Neuronal stem cell (in vitro differentiated cells): ENCODE data around the gene ODAD3.

Source experiments
- DNase-seq: peaks from one replicate; pipeline ENCODE4 v3.0.0-alpha.2; 2013; ENCODE audit warnings: low spot score
- H2AFZ ChIP-seq: one replicate; pipeline ENCODE4 v1.6.1; 2013; ENCODE audit warnings: mild to moderate bottlenecking, low read length, inconsistent platforms
- H2AK5ac ChIP-seq: 2 replicates; pipeline ENCODE4 v1.6.1; 2013; ENCODE audit warnings: low read depth, mild to moderate bottlenecking, inconsistent platforms, low read length, moderate library complexity, mixed read lengths
- H2BK120ac ChIP-seq: 2 replicates; pipeline ENCODE4 v1.6.1; 2013; ENCODE audit warnings: low read depth, mild to moderate bottlenecking, inconsistent platforms, low read length, moderate library complexity, mixed read lengths
- H2BK12ac ChIP-seq: one replicate; pipeline ENCODE4 v1.6.1; 2013; ENCODE audit warnings: low read length, inconsistent platforms
- H2BK15ac ChIP-seq: 2 replicates; pipeline ENCODE4 v1.6.1; 2013; ENCODE audit warnings: mild to moderate bottlenecking, low read length, inconsistent platforms, mixed read lengths
- H2BK5ac ChIP-seq: one replicate; pipeline ENCODE4 v1.6.1; 2013; ENCODE audit warnings: inconsistent platforms, mild to moderate bottlenecking, low read length, moderate library complexity
- H3K14ac ChIP-seq: one replicate; pipeline ENCODE4 v1.6.1; 2013; ENCODE audit warnings: low read length, inconsistent platforms
- H3K18ac ChIP-seq: 2 replicates; pipeline ENCODE4 v1.6.1; 2013; ENCODE audit warnings: low read length, inconsistent platforms
- H3K23ac ChIP-seq: 2 replicates; pipeline ENCODE4 v1.6.1; 2013; ENCODE audit warnings: low read depth, mild to moderate bottlenecking, mixed read lengths, low read length, inconsistent platforms; ENCODE audit not compliant: poor library complexity
- H3K27ac ChIP-seq: replicated peaks from 3 replicates; pipeline ENCODE4 v1.5.1; 2013; ENCODE audit warnings: low read length, inconsistent platforms
- H3K27me3 ChIP-seq, 3 experiments: 2 replicates each; pipeline ENCODE4 v1.6.1; 2013; ENCODE audit warnings: low read length in 3 of 3, mild to moderate bottlenecking in 2 of 3, inconsistent platforms in 1 of 3, low read depth in 1 of 3, mixed read lengths in 1 of 3, moderate library complexity in 1 of 3; ENCODE audit not compliant: control insufficient read depth in 3 of 3, insufficient read depth in 3 of 3
- H3K36me3 ChIP-seq, 2 donors: replicated peaks in 1 of 2; 2 replicates each; pipeline ENCODE4 v1.6.1; 2013; ENCODE audit warnings: low read length in 2 of 2; ENCODE audit not compliant: control insufficient read depth in 2 of 2, insufficient read depth in 2 of 2
- H3K4ac ChIP-seq: 2 replicates; pipeline ENCODE4 v1.6.1; 2013; ENCODE audit warnings: inconsistent platforms, mild to moderate bottlenecking, low read length, moderate library complexity
- H3K4me1 ChIP-seq, 2 donors: 1 replicate in 1 of 2; 2 replicates in 1 of 2; pipeline ENCODE4 v1.6.1; 2013; ENCODE audit warnings: low read length in 2 of 2, low read depth in 1 of 2; ENCODE audit not compliant: control insufficient read depth in 2 of 2, insufficient read depth in 1 of 2
- H3K4me2 ChIP-seq: one replicate; pipeline ENCODE4 v1.6.1; 2013; ENCODE audit warnings: mild to moderate bottlenecking, low read length, inconsistent platforms; ENCODE audit not compliant: insufficient read depth, poor library complexity, severe bottlenecking
- H3K4me3 ChIP-seq, 2 donors: 2 replicates each; pipeline ENCODE4 v1.5.1; 2013; ENCODE audit warnings: low read length in 2 of 2, mild to moderate bottlenecking in 2 of 2, inconsistent platforms in 1 of 2, moderate library complexity in 1 of 2
- H3K79me1 ChIP-seq: one replicate; pipeline ENCODE4 v1.6.1; 2013; ENCODE audit warnings: low read depth, mild to moderate bottlenecking, inconsistent platforms, low read length, moderate library complexity
- H3K9ac ChIP-seq: one replicate; pipeline ENCODE4 v1.6.1; 2013; ENCODE audit warnings: mild to moderate bottlenecking, low read depth, low read length, inconsistent platforms; ENCODE audit not compliant: poor library complexity
- H3K9me3 ChIP-seq, 2 donors: replicated peaks in 1 of 2; 2 replicates each; pipeline versions ENCODE3 to v1.6.1; 2013; ENCODE audit warnings: low read length in 2 of 2, mild to moderate bottlenecking in 2 of 2, inconsistent platforms in 1 of 2, low read depth in 1 of 2, mixed read lengths in 1 of 2, moderate library complexity in 1 of 2; ENCODE audit not compliant: control insufficient read depth in 2 of 2, insufficient read depth in 1 of 2
- H4K8ac ChIP-seq: one replicate; pipeline ENCODE4 v1.6.1; 2013; ENCODE audit warnings: low read depth, mild to moderate bottlenecking, inconsistent platforms, low read length, moderate library complexity
- H4K91ac ChIP-seq: one replicate; pipeline ENCODE4 v1.6.1; 2013; ENCODE audit warnings: low read length, low read depth, mild to moderate bottlenecking, inconsistent platforms; ENCODE audit not compliant: poor library complexity
- WGBS, 2 donors: extraction: QIAGEN DNeasy Blood & Tissue Kit; methylation state at CpG; one replicate each; pipeline ENCODE4 v1.1.7; 2013; ENCODE audit warnings: missing lambda C conversion rate in 2 of 2, mixed read lengths in 1 of 2; ENCODE audit not compliant: insufficient read length in 2 of 2, insufficient replicate concordance in 1 of 2; ENCODE audit errors: extremely low coverage in 2 of 2; 5-methylcytosine and 5-hydroxymethylcytosine counted together

Gene ODAD3

DNA sequence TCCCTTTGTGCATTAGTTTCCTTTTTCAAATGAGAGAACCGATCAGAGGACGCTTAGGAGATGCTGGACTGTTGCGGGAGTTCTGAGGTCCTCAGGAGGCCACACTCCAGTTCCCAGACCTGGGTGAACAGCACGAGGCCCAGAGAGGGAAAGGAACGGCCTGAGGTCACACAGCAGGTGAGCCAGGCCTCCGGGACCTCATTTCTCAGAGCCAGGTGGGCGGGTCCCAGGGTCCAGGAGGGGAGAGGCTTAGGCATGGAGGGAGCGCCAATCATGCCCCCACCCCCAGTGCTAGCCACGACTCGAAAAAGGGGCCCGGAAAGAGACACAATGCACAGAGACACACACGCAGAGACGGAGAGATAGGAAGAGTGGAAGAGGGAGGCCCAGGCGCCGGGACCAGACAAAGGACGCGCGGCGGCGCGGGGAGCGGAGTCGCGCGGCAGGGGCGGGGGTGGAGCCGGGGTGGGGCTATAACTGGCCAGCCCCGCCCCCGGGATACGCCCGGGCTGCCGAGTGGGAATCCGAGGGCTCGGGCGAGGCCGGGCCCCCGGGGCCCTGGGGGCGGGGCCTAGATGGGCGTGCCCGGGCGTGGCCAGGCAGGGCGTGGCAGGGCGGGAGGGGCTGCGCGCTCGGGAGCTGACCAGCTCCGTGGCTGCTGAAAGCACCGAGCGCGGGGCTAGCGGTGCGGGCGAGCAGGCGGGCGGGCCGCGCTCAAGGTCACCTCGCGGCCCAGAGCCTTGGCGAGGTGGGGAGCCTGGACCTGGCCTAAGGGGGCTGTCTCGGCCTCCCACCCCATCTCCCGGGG lies 44.4 kb upstream of the ODAD3 start:
- Histone ChIP-seq H2AFZ (peak overlapping the region; percentile 83), H2BK15ac (peak overlapping the region; percentile 65), H3K79me1 (no peaks in the 10 kb centered on the region), H4K8ac (no peak overlapping the region), H4K91ac (no peak overlapping the region), H3K27me3 (peaks cover 0 to 41% (median 16%) of the 10 kb centered on the region in 3 experiments), H3K4me1 (peaks cover 0 to 5% of the 10 kb centered on the region in 2 donors), H3K9ac (no peak overlapping the region), H3K4ac (no peak overlapping the region), H3K36me3 (peaks cover 0 to 46% of the 10 kb centered on the region in 2 donors), H2BK12ac (peak overlapping the region; percentile 81), H3K4me3 (peak overlapping the region; percentile 26 to 90), H3K18ac (no peak overlapping the region), H2BK5ac (no peak overlapping the region), H2BK120ac (no peak overlapping the region), H2AK5ac (peak overlapping the region; percentile 71), H3K27ac (no peak overlapping the region), H3K9me3 (peaks cover 0 to 4% of the 10 kb centered on the region in 2 donors), H3K14ac (no peak overlapping the region), H3K4me2 (peak overlapping the region; percentile 38), H3K23ac (peak overlapping the region; percentile 36)
- peak; percentile 50 for DNase-seq
- no CpG with 5 or more reads among the region's 62 CpGs for WGBS, 2 donors

GRCh38 chr19:11478167-11479089 lies 43.5 kb upstream of the ODAD3 start:
- H3K36me3 ChIP-seq = peaks cover 0 to 55% of the 10 kb centered on the region in 2 donors
- peak overlapping the region; percentile 81 for H2BK12ac ChIP-seq
- H4K91ac ChIP-seq = no peak overlapping the region
- H2BK120ac ChIP-seq = no peak overlapping the region
- no peak overlapping the region for H2AFZ ChIP-seq
- H3K23ac ChIP-seq = no peak overlapping the region
- H3K4me3 ChIP-seq = peak overlapping the region; percentile 15 to 90
- no peaks in the 10 kb centered on the region for H3K79me1 ChIP-seq
- H2BK15ac ChIP-seq = peak overlapping the region; percentile 65
- no peak overlapping the region for H2BK5ac ChIP-seq
- WGBS, 2 donors = no CpG with 5 or more reads among the region's 19 CpGs
- peaks cover 0 to 4% of the 10 kb centered on the region in 2 donors for H3K9me3 ChIP-seq
- peaks cover 0 to 5% of the 10 kb centered on the region in 2 donors for H3K4me1 ChIP-seq
- H3K27me3 ChIP-seq = peaks cover 0 to 41% (median 16%) of the 10 kb centered on the region in 3 experiments
- no peak overlapping the region for H4K8ac ChIP-seq
- DNase-seq = no peak
- H3K4me2 ChIP-seq = no peak overlapping the region
- H3K14ac ChIP-seq = no peak overlapping the region
- no peak overlapping the region for H3K18ac ChIP-seq
- H3K9ac ChIP-seq = peak overlapping the region; percentile 13
- H3K27ac ChIP-seq = no peak overlapping the region
- H3K4ac ChIP-seq = no peak overlapping the region
- H2AK5ac ChIP-seq = peak overlapping the region; percentile 71

- Histone ChIP-seq H3K4me1 (peaks cover 0 to 5% of the 10 kb centered on the region in 2 donors), H2BK120ac (no peak overlapping the region), H3K36me3 (peaks cover 0 to 71% of the 10 kb centered on the region in 2 donors), H2BK15ac (no peak overlapping the region), H3K79me1 (no peaks in the 10 kb centered on the region), H3K4ac (no peak overlapping the region), H4K91ac (no peak overlapping the region), H3K23ac (no peak overlapping the region), H3K27me3 (peaks cover 0 to 24% (median 8%) of the 10 kb centered on the region in 3 experiments), H4K8ac (no peak overlapping the region), H2AFZ (no peak overlapping the region), H3K4me3 (no peak overlapping the region), H3K18ac (no peak overlapping the region), H3K9me3 (no peaks in the 10 kb centered on the region), H2BK5ac (no peak overlapping the region), H3K9ac (no peak overlapping the region), H2AK5ac (no peak overlapping the region), H3K14ac (no peak overlapping the region), H3K4me2 (no peak overlapping the region), H3K27ac (no peak overlapping the region), H2BK12ac (no peak overlapping the region)
- WGBS, 2 donors = no CpG with 5 or more reads among the region's 8 CpGs
- no peak for DNase-seq
These were observed 40.9 kb upstream of the ODAD3 start for GRCh38 chr19:11475861-11476260.
